Hair follicle dermal papilla cell (primary cell): ENCODE results near the gene WDFY1. TPM values are rescaled to one million over a fixed set of nuclear protein-coding genes. Genes with fewer than 3 reads are reported as not detected.

Source experiments
- total RNA-seq: library from RNA; depleted of rRNA; stranded (reverse); fragments of >200 nt; gene quantifications from 2 replicates; pipeline ENCODE4 v1.2.3, GENCODE V29; 2012

Gene WDFY1
- 128 and 161 TPM in 2 replicates for total RNA-seq

GRCh38 chr2:223944703-223945531 lies at the start of gene WDFY1:
WDFY1 (minus strand) TSS chr2:223945335; CDS start chr2:223945284, 51 bp downstream.

GRCh38 chr2:223957092-223957851 lies 12.1 kb upstream of the WDFY1 start, which contains the start of gene MRPL44:
MRPL44 (plus strand) TSS chr2:223957463; CDS start chr2:223957473, 10 bp downstream.

GRCh38 chr2:223837287-223838061 lies 107.7 kb downstream of the WDFY1 start, which contains the start of gene AP1S3:
AP1S3 (minus strand) TSS chr2:223837582; CDS start chr2:223837450, 132 bp downstream.

Other genes starting within 250 kb of the WDFY1 start
- gene AP1S3, start 107.8 kb downstream of the WDFY1 start, total RNA-seq = 2.6 and 3.5 TPM in 2 replicates
- gene MRPL44, start 12.1 kb upstream of the WDFY1 start, total RNA-seq = 23.7 and 25.4 TPM in 2 replicates
- gene SERPINE2, start 94.0 kb upstream of the WDFY1 start, total RNA-seq = 732 and 819 TPM in 2 replicates